Fibroblast of villous mesenchyme (primary cell): ENCODE measurements around the gene RHBDF1. TPM values are rescaled to one million over a fixed set of nuclear protein-coding genes. Genes with fewer than 3 reads are reported as not detected.

ENCODE experiments used
- DNase-seq: peaks from one replicate; pipeline ENCODE4 v3.0.0-alpha.2; 2010; ENCODE audit warnings: low read depth
- H3K4me3 ChIP-seq: 2 replicates; pipeline ENCODE4 v1.5.1; 2011; ENCODE audit warnings: low read depth, mild to moderate bottlenecking, low read length
- total RNA-seq: library from RNA; depleted of rRNA; stranded (reverse); fragments of >200 nt; gene quantifications from 2 replicates; pipeline ENCODE4 v1.2.3, GENCODE V29; 2012
- TF ChIP-seq, protein P1 (sequence below): IDR thresholded peaks from 2 replicates; pipeline ENCODE4 v1.5.1; 2012; ENCODE audit warnings: low read depth, mild to moderate bottlenecking, low read length; ENCODE audit not compliant: insufficient read depth

The RHBDF1 gene
- total RNA-seq, 1 donor, result 32.8 TPM

DNA sequence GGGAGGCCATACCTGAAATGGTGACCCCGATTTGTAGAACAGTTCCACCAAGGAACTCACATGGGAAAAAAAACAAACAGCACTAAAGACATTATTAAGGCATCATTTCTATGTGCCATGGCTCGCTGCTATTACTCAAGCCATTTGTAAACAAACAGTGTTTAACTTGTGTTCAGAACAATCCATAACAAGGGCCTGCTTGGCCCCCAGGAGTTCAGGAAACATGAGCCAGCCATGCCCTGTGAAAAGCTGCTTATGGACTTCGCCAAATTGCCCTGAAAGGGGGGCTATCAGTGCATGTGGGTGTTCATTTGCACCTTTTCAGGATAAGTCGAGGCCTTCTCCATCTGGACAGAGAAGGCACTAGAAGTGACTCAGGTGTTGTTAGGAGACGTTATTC, 27.0 kb downstream of the RHBDF1 start:
- H3K4me3 ChIP-seq, result no peak overlapping the region
- DNase-seq, result no peak
- TF ChIP-seq, protein P1, sequence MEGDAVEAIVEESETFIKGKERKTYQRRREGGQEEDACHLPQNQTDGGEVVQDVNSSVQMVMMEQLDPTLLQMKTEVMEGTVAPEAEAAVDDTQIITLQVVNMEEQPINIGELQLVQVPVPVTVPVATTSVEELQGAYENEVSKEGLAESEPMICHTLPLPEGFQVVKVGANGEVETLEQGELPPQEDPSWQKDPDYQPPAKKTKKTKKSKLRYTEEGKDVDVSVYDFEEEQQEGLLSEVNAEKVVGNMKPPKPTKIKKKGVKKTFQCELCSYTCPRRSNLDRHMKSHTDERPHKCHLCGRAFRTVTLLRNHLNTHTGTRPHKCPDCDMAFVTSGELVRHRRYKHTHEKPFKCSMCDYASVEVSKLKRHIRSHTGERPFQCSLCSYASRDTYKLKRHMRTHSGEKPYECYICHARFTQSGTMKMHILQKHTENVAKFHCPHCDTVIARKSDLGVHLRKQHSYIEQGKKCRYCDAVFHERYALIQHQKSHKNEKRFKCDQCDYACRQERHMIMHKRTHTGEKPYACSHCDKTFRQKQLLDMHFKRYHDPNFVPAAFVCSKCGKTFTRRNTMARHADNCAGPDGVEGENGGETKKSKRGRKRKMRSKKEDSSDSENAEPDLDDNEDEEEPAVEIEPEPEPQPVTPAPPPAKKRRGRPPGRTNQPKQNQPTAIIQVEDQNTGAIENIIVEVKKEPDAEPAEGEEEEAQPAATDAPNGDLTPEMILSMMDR, result no peak

DNA sequence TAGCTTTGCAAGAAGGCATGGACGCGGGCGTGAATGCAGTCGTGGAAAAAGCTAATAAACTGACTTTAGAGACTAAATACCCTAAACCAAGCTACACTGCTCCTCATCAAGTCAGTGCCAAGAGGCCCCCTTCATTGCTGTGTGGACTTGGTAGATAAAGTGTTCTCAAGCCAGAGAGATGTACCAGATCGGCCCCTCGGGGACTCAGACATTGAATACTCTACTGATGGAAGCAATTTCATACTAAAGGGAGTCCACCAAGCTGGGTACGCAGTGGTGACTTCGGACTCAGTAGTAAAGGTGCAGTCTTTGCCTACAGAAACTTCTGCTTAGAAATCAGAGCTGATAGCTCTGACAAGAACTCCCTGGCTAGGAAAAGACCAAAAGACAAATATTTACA, 27.8 kb downstream of the RHBDF1 start:
- TF ChIP-seq, protein P1, result no peak
- no peak for DNase-seq
- H3K4me3 ChIP-seq, result no peak overlapping the region

DNA sequence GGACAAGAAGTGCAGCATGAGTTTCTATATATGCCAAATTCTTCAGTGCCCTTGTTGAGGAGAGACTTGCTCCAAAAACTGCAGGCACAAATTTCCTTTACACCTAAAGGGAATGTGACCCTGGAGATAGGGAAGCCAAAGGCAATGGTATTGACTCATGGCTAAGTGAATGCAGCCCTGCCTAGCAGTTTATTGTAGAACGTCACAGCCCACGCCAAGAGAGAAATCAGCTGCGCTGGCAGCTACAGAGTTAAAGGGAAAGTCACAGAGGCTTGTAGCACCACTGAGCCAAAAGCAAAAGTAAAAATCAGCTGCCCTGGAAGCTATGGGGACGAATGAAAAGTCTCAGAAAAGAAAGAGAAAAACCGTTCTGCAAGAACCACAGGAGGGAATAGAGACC, 29.1 kb downstream of the RHBDF1 start:
- DNase-seq, result no peak
- TF ChIP-seq, protein P1, result no peak

DNA sequence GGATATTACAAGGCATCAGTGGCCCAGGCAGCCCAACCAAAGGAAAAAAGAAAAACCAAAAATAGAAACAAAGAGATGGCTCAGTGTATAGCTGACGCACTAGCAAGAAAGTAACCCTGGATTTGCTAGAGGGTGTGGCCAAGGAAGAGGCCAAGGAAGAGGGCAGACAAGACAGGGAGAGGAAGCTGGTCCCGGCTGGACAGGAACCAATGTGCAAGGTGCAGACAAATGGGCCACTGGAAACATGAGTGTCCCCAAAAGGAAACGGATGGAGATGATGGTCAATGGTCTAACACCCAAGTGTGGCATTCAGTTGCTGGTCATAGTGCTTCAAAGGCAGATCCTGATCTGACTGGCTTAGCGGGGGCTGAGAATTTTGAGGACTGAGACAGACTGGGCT, 29.7 kb downstream of the RHBDF1 start:
- DNase-seq, result no peak
- TF ChIP-seq, protein P1, result no peak
- H3K4me3 ChIP-seq, result no peak overlapping the region

More for the DNA sequence above, 29.1 kb downstream of the RHBDF1 start:
- no peak overlapping the region for H3K4me3 ChIP-seq

DNA sequence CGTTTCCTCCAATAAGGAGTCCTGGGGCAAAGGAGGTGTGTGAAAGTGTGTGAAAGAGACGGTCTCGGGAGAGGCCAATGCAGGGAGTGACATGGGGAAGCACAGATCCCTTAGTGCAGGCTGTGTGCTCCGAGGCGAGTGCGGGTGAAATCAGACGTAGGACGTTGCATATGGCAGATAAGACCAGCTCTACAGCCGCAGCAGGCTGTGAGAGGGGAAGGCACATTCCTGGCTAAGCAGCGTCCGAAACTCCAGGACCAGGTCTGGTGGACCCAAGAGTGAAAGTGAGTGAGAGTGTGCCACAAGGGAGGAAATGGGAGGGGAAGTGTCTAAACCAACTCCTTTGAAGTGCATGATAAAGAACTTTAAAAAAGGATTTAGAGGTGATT, 30.4 kb downstream of the RHBDF1 start:
- H3K4me3 ChIP-seq, result no peak overlapping the region
- TF ChIP-seq, protein P1, result no peak
- DNase-seq, result no peak

DNA sequence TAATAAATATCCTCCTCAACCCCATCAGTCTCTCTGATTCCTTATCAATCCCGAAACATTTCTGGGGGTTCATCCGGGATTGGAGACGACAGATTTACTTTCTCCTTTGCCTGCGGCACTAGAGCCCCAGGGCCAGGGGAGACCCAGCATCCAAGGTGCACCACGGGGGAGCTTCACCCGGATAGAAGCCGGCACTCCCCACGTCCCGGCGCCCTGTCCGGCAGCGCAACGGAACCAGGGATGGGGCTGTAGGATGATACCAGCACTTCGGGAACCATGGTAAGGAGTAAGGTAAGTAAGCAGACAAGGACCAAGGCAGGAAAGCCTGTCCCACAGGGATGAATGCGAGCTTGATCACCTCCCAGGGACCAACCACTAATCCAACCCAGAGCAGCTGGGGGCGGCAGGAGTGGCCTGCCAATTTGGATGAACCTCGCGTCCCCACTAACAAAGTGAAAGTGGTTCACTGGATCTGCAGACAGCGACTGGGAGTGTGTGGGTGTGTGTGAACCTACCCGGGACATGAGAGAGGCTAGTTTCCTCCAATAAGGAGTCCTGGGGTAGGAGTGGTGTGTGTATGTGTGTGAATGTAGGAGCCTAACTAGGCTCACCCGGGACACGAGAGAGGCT, 30.9 kb downstream of the RHBDF1 start:
- TF ChIP-seq, protein P1, result no peak
- no peak overlapping the region for H3K4me3 ChIP-seq
- DNase-seq, result no peak
